H1 (cell line): ENCODE results near the gene OPN5. TPM values are rescaled to one million over a fixed set of nuclear protein-coding genes. Genes with fewer than 3 reads are reported as not detected.

Experiments
- CTCF ChIA-PET: fragments of 300-600 bp; sonication (Branson Sonifier 250); formaldehyde crosslinking; loops from one replicate; lab custom pipeline; 2021; ENCODE audit not compliant: partially characterized antibody; lab: Charles Lee
- POLR2A ChIA-PET: fragments of 300-600 bp; sonication (Branson Sonifier 250); formaldehyde crosslinking; loops from one replicate; lab custom pipeline; 2021; ENCODE audit warnings: inconsistent platforms; ENCODE audit not compliant: partially characterized antibody; lab: Charles Lee
- DNase-seq, 2 experiments: peaks; one replicate each; pipeline versions ENCODE4 v3.0.0 to v3.0.0-alpha.2; 2010 to 2022; ENCODE audit warnings: low spot score in 2 of 2, low read depth in 1 of 2, mixed read lengths in 1 of 2
- FAIRE-seq: peaks from 2 replicates; lab custom pipeline; 2011; peaks lifted over from hg19 to GRCh38; lab: Jason Lieb, UNC
- H2AFZ ChIP-seq: 2 replicates; pipeline ENCODE4 v1.8.1; 2012; ENCODE audit warnings: low read length, inconsistent platforms
- H2AK5ac ChIP-seq: 2 replicates; pipeline ENCODE4 v1.6.1; 2013; ENCODE audit warnings: low read depth, low read length
- H2BK120ac ChIP-seq: replicated peaks from 2 replicates; pipeline ENCODE3; 2013; ENCODE audit warnings: low read depth, low read length, inconsistent platforms
- H2BK12ac ChIP-seq: 2 replicates; pipeline ENCODE4 v1.6.1; 2013; ENCODE audit warnings: low read depth, low read length
- H2BK15ac ChIP-seq: 2 replicates; pipeline ENCODE4 v1.6.1; 2013; ENCODE audit warnings: low read length
- H2BK20ac ChIP-seq: 2 replicates; pipeline ENCODE4 v1.6.1; 2013; ENCODE audit warnings: low read length
- H2BK5ac ChIP-seq: 2 replicates; pipeline ENCODE4 v1.6.1; 2013; ENCODE audit warnings: low read depth, low read length
- H3K14ac ChIP-seq: 2 replicates; pipeline ENCODE4 v1.6.1; 2013; ENCODE audit warnings: inconsistent platforms; ENCODE audit not compliant: insufficient read length
- H3K18ac ChIP-seq: 2 replicates; pipeline ENCODE4 v1.6.1; 2013; ENCODE audit warnings: low read length; ENCODE audit errors: extremely low read depth
- H3K23ac ChIP-seq: 2 replicates; pipeline ENCODE4 v1.6.1; 2013; ENCODE audit warnings: inconsistent platforms; ENCODE audit not compliant: insufficient read length
- H3K23me2 ChIP-seq: 2 replicates; pipeline ENCODE4 v1.6.1; 2013; ENCODE audit warnings: low read depth, low read length
- H3K27ac ChIP-seq: 2 replicates; pipeline ENCODE4 v1.6.1; 2011; ENCODE audit warnings: low read depth, low read length, inconsistent platforms
- H3K27me3 ChIP-seq, 4 experiments: replicated peaks in 1 of 4; 1 replicate in 1 of 4; 2 replicates in 3 of 4; pipeline versions ENCODE4 v1.6.1 to v1.8.1; 2011 to 2013; ENCODE audit warnings: low read length in 3 of 4, mild to moderate bottlenecking in 3 of 4, inconsistent platforms in 2 of 4, mixed read lengths in 2 of 4, moderate library complexity in 1 of 4; ENCODE audit not compliant: control insufficient read depth in 3 of 4, insufficient read depth in 3 of 4; ENCODE audit errors: extremely low read depth in 1 of 4
- H3K36me3 ChIP-seq, 4 experiments: 2 replicates each; pipeline versions ENCODE4 v1.6.1 to v1.8.1; 2011 to 2013; ENCODE audit warnings: mild to moderate bottlenecking in 4 of 4, low read length in 3 of 4, moderate library complexity in 2 of 4, control low read depth in 1 of 4, inconsistent platforms in 1 of 4; ENCODE audit not compliant: insufficient read depth in 4 of 4, control insufficient read depth in 2 of 4
- H3K4ac ChIP-seq: replicated peaks from 2 replicates; pipeline ENCODE3; 2013; ENCODE audit warnings: low read length, low read depth, mixed read lengths, inconsistent platforms; ENCODE audit not compliant: insufficient read length
- H3K4me1 ChIP-seq, 4 experiments: replicated peaks in 1 of 4; 1 replicate in 1 of 4; 2 replicates in 3 of 4; pipeline versions ENCODE4 v1.6.1 to v1.8.1; 2011 to 2013; ENCODE audit warnings: low read length in 3 of 4, inconsistent platforms in 2 of 4, mixed read lengths in 1 of 4; ENCODE audit not compliant: insufficient read depth in 4 of 4, control insufficient read depth in 3 of 4
- H3K4me2 ChIP-seq, 2 experiments: 2 replicates each; pipeline versions ENCODE4 v1.6.1 to v1.8.1; 2011 to 2013; ENCODE audit warnings: low read depth in 2 of 2, low read length in 2 of 2, control low read depth in 1 of 2, inconsistent platforms in 1 of 2, mild to moderate bottlenecking in 1 of 2; ENCODE audit not compliant: insufficient read depth in 1 of 2
- H3K4me3 ChIP-seq, 4 experiments: fragments of 200-600, 300-600 bp in 1 of 4; sonication (generic), shearing (Covaris generic), sonication (Bioruptor Twin) in 1 of 4; 2 replicates each; pipeline versions ENCODE4 v1.5.1 to v1.8.1; 2011 to 2016; ENCODE audit warnings: low read length in 4 of 4, low read depth in 3 of 4, control low read depth in 2 of 4, inconsistent platforms in 2 of 4, mild to moderate bottlenecking in 2 of 4, mixed read lengths in 1 of 4, moderate library complexity in 1 of 4; ENCODE audit not compliant: insufficient read depth in 2 of 4; ENCODE audit errors: extremely low read depth in 1 of 4
- H3K56ac ChIP-seq: replicated peaks from 2 replicates; pipeline ENCODE3; 2013; ENCODE audit warnings: low read depth, mild to moderate bottlenecking, mixed read lengths, low read length, inconsistent platforms; ENCODE audit not compliant: insufficient read length
- H3K79me1 ChIP-seq: 2 replicates; pipeline ENCODE4 v1.6.1; 2013; ENCODE audit warnings: low read depth, low read length, control low read depth
- H3K79me2 ChIP-seq, 2 experiments: 2 replicates each; pipeline versions ENCODE4 v1.6.1 to v1.8.1; 2012 to 2013; ENCODE audit warnings: low read length in 2 of 2, mild to moderate bottlenecking in 2 of 2, inconsistent platforms in 1 of 2; ENCODE audit not compliant: insufficient read depth in 2 of 2, control insufficient read depth in 1 of 2
- H3K9ac ChIP-seq, 4 experiments: replicated peaks in 1 of 4; 1 replicate in 1 of 4; 2 replicates in 3 of 4; pipeline versions ENCODE4 v1.6.1 to v1.8.1; 2011 to 2013; ENCODE audit warnings: low read depth in 3 of 4, low read length in 3 of 4, control low read depth in 2 of 4, mild to moderate bottlenecking in 2 of 4, moderate library complexity in 2 of 4, inconsistent platforms in 1 of 4; ENCODE audit errors: extremely low read depth in 1 of 4
- H3K9me3 ChIP-seq, 2 experiments: 2 replicates each; pipeline versions ENCODE4 v1.6.1 to v1.8.1; 2012 to 2013; ENCODE audit warnings: mild to moderate bottlenecking in 2 of 2, moderate library complexity in 2 of 2, control low read depth in 1 of 2, inconsistent platforms in 1 of 2, low read depth in 1 of 2, low read length in 1 of 2, mixed read lengths in 1 of 2; ENCODE audit not compliant: insufficient read depth in 2 of 2
- H4K20me1 ChIP-seq, 2 experiments: replicated peaks in 1 of 2; 2 replicates each; pipeline versions ENCODE3 to v1.8.1; 2011 to 2013; ENCODE audit warnings: inconsistent platforms in 2 of 2, low read length in 2 of 2, mild to moderate bottlenecking in 1 of 2; ENCODE audit not compliant: insufficient read depth in 2 of 2, control insufficient read depth in 1 of 2
- H4K5ac ChIP-seq: 2 replicates; pipeline ENCODE4 v1.6.1; 2013; ENCODE audit warnings: low read length, low read depth, mixed read lengths, inconsistent platforms; ENCODE audit not compliant: insufficient read length
- H4K8ac ChIP-seq: 2 replicates; pipeline ENCODE4 v1.8.0; 2013; ENCODE audit warnings: mild to moderate bottlenecking, moderate library complexity, low read length, inconsistent platforms; ENCODE audit not compliant: insufficient read depth; ENCODE audit errors: extremely low read depth
- H4K91ac ChIP-seq: replicated peaks from 2 replicates; pipeline ENCODE3; 2013; ENCODE audit warnings: low read length, mixed read lengths, inconsistent platforms; ENCODE audit not compliant: insufficient read length
- CBX5 ChIP-seq: fragments of 300-800, 300-1000 bp; sonication (generic); IDR thresholded peaks from 2 replicates; pipeline ENCODE4 v1.7.1; 2016; ENCODE audit warnings: antibody characterized with exemption, low read length, low read depth
- EP300 ChIP-seq, 2 experiments: IDR thresholded peaks; 1 replicate in 1 of 2; 2 replicates in 1 of 2; pipeline ENCODE4 v1.6.1; 2011 to 2012; ENCODE audit warnings: low read depth in 2 of 2, low read length in 2 of 2, mild to moderate bottlenecking in 2 of 2, borderline replicate concordance in 1 of 2, inconsistent platforms in 1 of 2, moderate library complexity in 1 of 2
- JUND ChIP-seq: IDR thresholded peaks from 2 replicates; pipeline ENCODE4 v1.6.1; 2011; ENCODE audit warnings: mild to moderate bottlenecking, improper control_type of control experiment, low read length
- SIX5 ChIP-seq: IDR thresholded peaks from 2 replicates; pipeline ENCODE4 v1.6.1; 2011; ENCODE audit warnings: mild to moderate bottlenecking, low read depth, low read length
- TAF1 ChIP-seq: IDR thresholded peaks from 2 replicates; pipeline ENCODE4 v1.6.1; 2011; ENCODE audit warnings: mild to moderate bottlenecking, low read depth, low read length
- WGBS, 2 experiments: shearing (Covaris generic) in 1 of 2; methylation state at CpG; one replicate each; pipeline versions ENCODE4 v1.1.6 to v1.1.7; 2013 to 2015; ENCODE audit warnings: low lambda C conversion rate in 2 of 2, mixed read lengths in 2 of 2, inconsistent platforms in 1 of 2, low coverage in 1 of 2, missing lambda C conversion rate in 1 of 2; ENCODE audit not compliant: insufficient replicate concordance in 2 of 2, insufficient coverage in 1 of 2, insufficient read length in 1 of 2; ENCODE audit errors: extremely low coverage in 1 of 2, missing lambda C conversion rate in 1 of 2; 5-methylcytosine and 5-hydroxymethylcytosine counted together
- polyA plus RNA-seq, 7 experiments: library from polyadenylated mRNA; depleted of rRNA in 3 of 7; stranded (reverse) in 5 of 7; unstranded in 2 of 7; fragments of >200 nt in 5 of 7; fragments of 200-250 nt in 2 of 7; gene quantifications; 1 replicate in 5 of 7; 2 replicates in 1 of 7; 4 replicates in 1 of 7; pipeline versions ENCODE4 v1.2.1 to v1.2.3, GENCODE V29; 2011 to 2013; ENCODE audit warnings: missing spikeins in 2 of 7, mixed read lengths in 2 of 7
- total RNA-seq: library from RNA; stranded (reverse); fragmentation: NEBNext Ultra II Directional; extraction: Animal tissue kit (Norgen Biotek cat#: 25700); gene quantifications from 2 replicates; pipeline ENCODE4 v1.2.1, GENCODE V29; 2021

Gene OPN5
- total and polyA plus RNA-seq, 2 of the 8 experiments (the other 6 are each of a cell fraction or from before 2014, with no cell fraction given) = not detected

GRCh38 chr6:47811443-47811842 lies 29.6 kb downstream of the OPN5 start:
- Histone ChIP-seq H3K36me3 (no peaks in the 10 kb centered on the region), H2BK5ac (no peak overlapping the region), H2BK20ac (no peak overlapping the region), H3K79me1 (no peaks in the 10 kb centered on the region), H3K79me2 (no peaks in the 10 kb centered on the region), H3K23me2 (no peaks in the 10 kb centered on the region), H2AFZ (no peak overlapping the region), H2BK120ac (no peak overlapping the region), H3K56ac (no peak overlapping the region), H3K18ac (no peak overlapping the region), H4K8ac (no peak overlapping the region), H4K5ac (no peak overlapping the region), H3K23ac (no peak overlapping the region), H2BK15ac (no peak overlapping the region), H3K9me3 (no peaks in the 10 kb centered on the region), H4K20me1 (no peaks in the 10 kb centered on the region), H3K27me3 (no peaks in the 10 kb centered on the region), H4K91ac (no peak overlapping the region), H3K9ac (no peak overlapping the region), H3K4me1 (no peaks in the 10 kb centered on the region), H3K14ac (no peak overlapping the region), H2AK5ac (no peak overlapping the region), H3K4me2 (no peak overlapping the region), H3K27ac (no peak overlapping the region), H3K4ac (no peak overlapping the region), H3K4me3 (no peak overlapping the region), H2BK12ac (no peak overlapping the region)
- ChIA-PET CTCF (interaction anchor here (1.0 to 2.1 kb wide), 8 partner anchors 9 to 190 kb away, joined by 3 to 18 read pairs (median 4); no protein-coding TSS in a partner anchor), POLR2A (no interaction called here)
- FAIRE-seq (no peak), DNase-seq (no peak)
- 93% methylated on average over 3 of the region's 3 CpGs; no CpG with 5 or more reads in 1 of the 2 experiments for WGBS, 2 experiments
- TF ChIP-seq SIX5 (no peak), EP300 (IDR thresholded peaks at IDR 0.05; ENCODE audit: borderline replicate concordance in 1 of 2, low read depth in 2 of 2, low read length in 2 of 2) (no peak), TAF1 (no peak), JUND (no peak), CBX5 (no peak)
